Keratinocyte (primary cell): ENCODE results near the gene ZBTB20. TPM values are rescaled to one million over a fixed set of nuclear protein-coding genes. Genes with fewer than 3 reads are reported as not detected.

Experiments
- DNase-seq: peaks from one replicate; pipeline ENCODE4 v3.0.0-alpha.2; 2011; ENCODE audit warnings: low read depth, missing footprints, low spot score
- FAIRE-seq: peaks from 2 replicates; lab custom pipeline; 2011; peaks lifted over from hg19 to GRCh38; lab: Jason Lieb, UNC
- H2AFZ ChIP-seq: 2 replicates; pipeline ENCODE4 v1.6.0; 2012; ENCODE audit warnings: low read length, control low read depth, inconsistent platforms; ENCODE audit not compliant: control insufficient read depth
- H3K27ac ChIP-seq: 2 replicates; pipeline ENCODE4 v1.5.1; 2011; ENCODE audit warnings: low read length; ENCODE audit not compliant: control insufficient read depth, insufficient read depth
- H3K27me3 ChIP-seq: 3 replicates; pipeline ENCODE4 v1.6.0; 2011; ENCODE audit warnings: low read length; ENCODE audit not compliant: control insufficient read depth, insufficient read depth; ENCODE audit errors: extremely low read depth
- H3K36me3 ChIP-seq, 2 experiments: 2 replicates in 1 of 2; 3 replicates in 1 of 2; pipeline ENCODE4 v1.5.1; 2011; ENCODE audit warnings: low read length in 2 of 2, mild to moderate bottlenecking in 1 of 2; ENCODE audit not compliant: control insufficient read depth in 2 of 2, insufficient read depth in 2 of 2; ENCODE audit errors: extremely low read depth in 1 of 2
- H3K4me1 ChIP-seq: 3 replicates; pipeline ENCODE4 v1.5.1; 2011; ENCODE audit warnings: low read length; ENCODE audit not compliant: control insufficient read depth, insufficient read depth; ENCODE audit errors: extremely low read depth
- H3K4me2 ChIP-seq: 3 replicates; pipeline ENCODE4 v1.6.0; 2011; ENCODE audit warnings: low read depth, low read length; ENCODE audit not compliant: control insufficient read depth, insufficient read depth; ENCODE audit errors: extremely low read depth
- H3K4me3 ChIP-seq, 3 experiments: fragments of 200-600 bp in 1 of 3; sonication (generic) in 1 of 3; 2 replicates in 2 of 3; 3 replicates in 1 of 3; pipeline ENCODE4 v1.5.1; 2011 to 2016; ENCODE audit warnings: low read length in 3 of 3, mild to moderate bottlenecking in 3 of 3, control low read depth in 2 of 3, inconsistent platforms in 1 of 3, low read depth in 1 of 3, mixed read lengths in 1 of 3, mixed run types in 1 of 3, moderate library complexity in 1 of 3; ENCODE audit not compliant: control insufficient read depth in 2 of 3, insufficient read depth in 2 of 3; ENCODE audit errors: extremely low read depth in 1 of 3
- H3K79me2 ChIP-seq: 2 replicates; pipeline ENCODE4 v1.6.0; 2012; ENCODE audit warnings: low read length; ENCODE audit not compliant: control insufficient read depth, insufficient read depth
- H3K9ac ChIP-seq: 3 replicates; pipeline ENCODE4 v1.6.0; 2011; ENCODE audit warnings: low read length; ENCODE audit not compliant: control insufficient read depth, insufficient read depth; ENCODE audit errors: extremely low read depth
- H3K9me1 ChIP-seq: 3 replicates; pipeline ENCODE4 v1.6.0; 2011; ENCODE audit warnings: low read length; ENCODE audit not compliant: control insufficient read depth, insufficient read depth; ENCODE audit errors: extremely low read depth
- H3K9me3 ChIP-seq: 2 replicates; pipeline ENCODE4 v1.5.1; 2012; ENCODE audit warnings: low read depth, low read length; ENCODE audit not compliant: control insufficient read depth
- H4K20me1 ChIP-seq: 3 replicates; pipeline ENCODE4 v1.6.0; 2011; ENCODE audit warnings: low read length; ENCODE audit not compliant: control insufficient read depth, insufficient read depth; ENCODE audit errors: extremely low read depth
- CTCF ChIP-seq, 3 experiments: IDR thresholded peaks in 1 of 3; conservative IDR thresholded peaks in 1 of 3; optimal IDR thresholded peaks in 1 of 3; 2 replicates in 2 of 3; 3 replicates in 1 of 3; pipeline versions ENCODE3 to v1.5.1; 2011; ENCODE audit warnings: low read length in 3 of 3, mild to moderate bottlenecking in 3 of 3, moderate library complexity in 2 of 3, control low read depth in 1 of 3, inconsistent platforms in 1 of 3; ENCODE audit not compliant: insufficient read depth in 2 of 3; ENCODE audit errors: extremely low read depth in 1 of 3
- EZH2 ChIP-seq: IDR thresholded peaks from one replicate; pipeline ENCODE4 v1.6.1; 2012; ENCODE audit warnings: inconsistent platforms, mild to moderate bottlenecking, low read length, moderate library complexity
- dilution Hi-C: fragments of 300-500 bp; cut with MboI; formaldehyde crosslinking; loops from one replicate; pipeline ENCODE4 v1.7.0; 2020; ENCODE audit warnings: low sequenced_read_pairs; ENCODE audit not compliant: extremely low pct_ligation_motif_present
- polyA plus RNA-seq, 5 experiments: library from polyadenylated mRNA; depleted of rRNA in 3 of 5; stranded (reverse) in 3 of 5; stranded (forward) in 1 of 5; unstranded in 1 of 5; fragments of >200 nt; gene quantifications; 1 replicate in 1 of 5; 2 replicates in 3 of 5; 3 replicates in 1 of 5; pipeline versions ENCODE4 v1.2.1 to v1.2.3, GENCODE V29; 2011 to 2012; ENCODE audit warnings: missing spikeins in 2 of 5, low read depth in 1 of 5, low replicate concordance in 1 of 5

ZBTB20 gene
- polyA plus RNA-seq, 1 donor (not counting 4 experiments of a cell fraction or from before 2014, with no cell fraction given), result 0.52 TPM

- no peak overlapping the region for H3K4me2 ChIP-seq
- H3K9ac ChIP-seq, result no peak overlapping the region
- no peaks in the 10 kb centered on the region for H3K9me3 ChIP-seq
- TF ChIP-seq EZH2 (no peak), CTCF (optimal IDR thresholded peaks at IDR 0.05 in 1 of 3, IDR thresholded peaks at IDR 0.05 in 1 of 3, conservative IDR thresholded peaks at IDR 0.05 in 1 of 3; ENCODE audit: extremely low read depth in 1 of 3, insufficient read depth in 2 of 3, low read length in 3 of 3) (no peak)
- no peaks in the 10 kb centered on the region for H3K36me3 ChIP-seq
- no peaks in the 10 kb centered on the region for H3K4me1 ChIP-seq
- dilution Hi-C loops, result no loop called here
- no peak overlapping the region for H3K27ac ChIP-seq
- H3K9me1 ChIP-seq, result no peaks in the 10 kb centered on the region
- H3K27me3 ChIP-seq, result no peaks in the 10 kb centered on the region
- no peak overlapping the region for H3K4me3 ChIP-seq
- FAIRE-seq (no peak), DNase-seq (no peak)
- H3K79me2 ChIP-seq, result no peaks in the 10 kb centered on the region
- no peak overlapping the region for H2AFZ ChIP-seq
- H4K20me1 ChIP-seq, result no peaks in the 10 kb centered on the region
These were observed 285.4 kb downstream of the ZBTB20 start for GRCh38 chr3:114861666-114862065.

GRCh38 chr3:114860531-114860930 lies 286.6 kb downstream of the ZBTB20 start:
- dilution Hi-C loops, result no loop called here

More at GRCh38 chr3:114860531-114860930, 286.6 kb downstream of the ZBTB20 start:
- no peak overlapping the region for H3K27ac ChIP-seq
- H3K4me3 ChIP-seq, result no peak overlapping the region
- FAIRE-seq (no peak), DNase-seq (no peak)
- H3K36me3 ChIP-seq, result no peaks in the 10 kb centered on the region
- no peaks in the 10 kb centered on the region for H3K27me3 ChIP-seq
- no peak overlapping the region for H3K4me2 ChIP-seq
- H3K79me2 ChIP-seq, result no peaks in the 10 kb centered on the region
- no peaks in the 10 kb centered on the region for H4K20me1 ChIP-seq
- H3K9me1 ChIP-seq, result no peaks in the 10 kb centered on the region
- no peak overlapping the region for H3K9ac ChIP-seq
- no peak for TF ChIP-seq EZH2
- TF ChIP-seq CTCF (optimal IDR thresholded peaks at IDR 0.05 in 1 of 3, IDR thresholded peaks at IDR 0.05 in 1 of 3, conservative IDR thresholded peaks at IDR 0.05 in 1 of 3; ENCODE audit: extremely low read depth in 1 of 3, insufficient read depth in 2 of 3, low read length in 3 of 3), result no peak
- H2AFZ ChIP-seq, result no peak overlapping the region
- H3K4me1 ChIP-seq, result no peaks in the 10 kb centered on the region
- H3K9me3 ChIP-seq, result no peaks in the 10 kb centered on the region
